Amniotic epithelial cell (primary cell): ENCODE measurements around the gene SPINK8.
A peak's percentile ranks its signal among the peaks of the same experiment; 100 is the strongest.
"Not testable (repeated sequence)": the region's sequence is repeated elsewhere in the genome, so short reads cannot be mapped to it uniquely, and the experiment has no call there.

Experiments used
- DNase-seq: peaks from one replicate; pipeline ENCODE4 v3.0.0-alpha.2; 2010; ENCODE audit warnings: low read depth

SPINK8 gene

DNA sequence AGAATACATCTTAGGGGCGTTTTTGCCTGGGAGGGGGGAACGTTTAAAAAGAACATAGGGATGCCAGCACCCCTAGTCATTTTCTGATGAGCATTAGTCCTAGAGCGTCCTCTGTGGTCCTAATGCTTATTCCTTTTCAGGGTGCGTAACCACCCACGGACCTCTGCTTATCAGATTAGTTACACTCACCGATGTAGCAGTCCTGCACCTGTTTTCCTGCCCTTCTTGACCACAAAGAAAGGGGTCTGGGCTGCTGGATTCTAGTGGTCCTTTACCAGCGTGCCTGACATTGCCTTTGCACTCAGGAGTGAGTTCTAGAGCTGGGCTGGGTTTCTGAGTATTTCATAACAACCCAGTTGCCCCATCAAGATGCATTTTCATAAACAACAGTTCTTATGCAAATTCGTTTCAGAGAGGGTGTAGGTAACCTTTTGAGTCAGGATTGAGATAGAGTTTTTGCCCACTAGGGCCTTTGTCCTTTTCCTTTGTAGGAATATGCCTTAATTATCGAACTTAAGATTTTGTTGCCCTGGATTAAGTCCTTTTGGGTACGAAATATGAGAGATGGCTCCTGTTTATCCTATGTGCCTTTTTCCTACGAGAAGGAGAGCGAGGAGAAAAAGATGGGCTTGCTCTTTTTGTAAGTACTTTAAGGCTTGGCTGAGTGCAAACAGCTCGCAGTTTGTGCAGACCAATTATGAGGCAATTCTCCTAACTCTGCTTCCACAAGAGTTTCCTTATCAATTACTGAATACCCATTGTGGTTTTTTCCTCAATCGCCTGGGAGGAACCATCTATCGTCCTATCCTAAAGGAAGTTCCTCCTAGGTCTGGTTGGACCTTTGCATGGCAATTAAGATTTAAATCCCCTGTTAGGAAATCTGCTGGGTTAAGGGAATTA, at the start of gene SPINK8:
Gene SPINK8, minus strand, starts transcription at position 316 of the 900 bp plus-strand sequence. CDS start 5,320 bp downstream, outside the sequence.
- DNase-seq: peak; percentile 1

DNA sequence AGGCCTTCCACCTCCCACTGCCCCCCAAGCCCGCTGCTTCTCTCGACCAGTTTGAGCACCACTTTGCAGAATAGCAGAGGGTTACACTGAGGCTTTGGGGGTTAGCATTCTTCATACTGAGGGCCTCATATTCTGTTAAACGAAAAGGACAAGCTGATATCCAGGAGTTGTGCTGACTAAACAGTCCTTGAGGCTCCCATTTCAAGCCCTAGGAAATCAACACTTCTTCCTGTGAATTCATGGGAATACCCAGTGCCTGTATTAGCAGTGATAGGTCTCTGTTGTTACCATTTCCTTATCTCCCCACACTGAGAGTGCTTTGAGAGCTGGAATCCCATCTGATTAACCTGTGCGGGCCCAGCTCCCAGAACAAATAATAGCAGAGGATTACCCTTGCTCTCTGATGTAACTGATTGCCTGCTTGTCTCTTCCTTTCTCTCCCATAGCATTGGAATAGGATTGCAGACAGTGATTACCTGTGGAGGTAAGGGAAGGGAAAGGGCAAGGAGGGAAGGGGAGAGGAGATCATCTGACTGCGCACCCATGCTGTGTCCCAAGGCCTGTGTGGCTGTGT, 39.5 kb upstream of the SPINK8 start:
- no peak for DNase-seq

DNA sequence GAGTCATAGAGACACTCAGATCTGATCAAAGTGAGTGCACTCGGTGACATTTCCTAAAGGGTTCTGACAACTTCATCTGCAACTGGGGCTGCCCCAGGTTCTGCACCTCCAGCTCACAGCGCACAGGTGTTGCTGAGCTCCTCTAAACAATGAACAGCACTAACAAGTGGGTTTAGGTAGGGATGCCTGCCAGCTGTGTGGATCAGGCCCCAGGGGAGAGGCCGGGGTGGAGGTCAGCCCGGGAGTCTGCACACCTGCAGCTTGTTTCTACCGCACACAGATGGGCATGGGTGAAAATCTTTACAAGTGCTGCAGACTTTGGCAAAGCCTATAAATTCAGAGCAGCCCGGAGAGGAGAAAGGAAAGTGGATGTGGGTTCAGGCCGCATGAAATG, 38.9 kb upstream of the SPINK8 start:
- DNase-seq: no peak

DNA sequence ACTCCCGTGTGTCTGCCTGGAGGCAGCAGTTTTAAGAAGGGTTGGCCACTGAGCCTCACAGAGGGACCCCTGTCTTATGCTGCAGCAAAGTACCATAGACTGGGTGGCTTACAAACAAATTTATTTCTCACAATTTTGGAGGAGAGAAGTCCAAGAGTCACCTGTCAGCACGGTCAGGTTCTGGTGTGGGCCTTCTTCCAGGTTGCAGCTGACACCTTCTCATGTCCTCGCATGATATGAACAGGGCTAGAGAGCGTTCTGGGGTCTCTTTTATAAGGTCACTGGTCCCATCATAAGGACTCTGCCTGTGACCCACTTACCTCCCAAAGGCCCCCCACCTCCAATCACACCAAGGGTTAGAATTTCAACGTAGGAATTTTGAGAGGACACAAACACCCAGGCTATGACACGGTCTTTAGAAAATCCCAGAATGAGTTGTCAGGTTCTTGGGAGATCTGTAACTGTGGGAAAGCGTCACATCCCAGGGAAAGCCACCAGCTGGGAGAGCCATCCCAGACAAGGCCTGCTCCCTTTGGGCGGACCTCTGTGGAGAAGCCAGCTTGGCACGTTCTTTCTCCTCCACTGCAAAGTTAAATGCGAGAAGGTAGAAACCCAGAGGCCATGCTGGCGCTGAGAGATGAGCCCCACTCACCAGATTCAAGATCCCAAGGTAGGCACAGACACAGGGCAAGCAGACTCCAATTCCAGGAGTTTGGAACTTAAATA, 38.4 kb upstream of the SPINK8 start, which contains the start of gene FBXW12:
Gene FBXW12, plus strand, starts transcription at position 569 of the 726 bp plus-strand sequence. CDS start 549 bp downstream, outside the sequence.
- DNase-seq: no peak

DNA sequence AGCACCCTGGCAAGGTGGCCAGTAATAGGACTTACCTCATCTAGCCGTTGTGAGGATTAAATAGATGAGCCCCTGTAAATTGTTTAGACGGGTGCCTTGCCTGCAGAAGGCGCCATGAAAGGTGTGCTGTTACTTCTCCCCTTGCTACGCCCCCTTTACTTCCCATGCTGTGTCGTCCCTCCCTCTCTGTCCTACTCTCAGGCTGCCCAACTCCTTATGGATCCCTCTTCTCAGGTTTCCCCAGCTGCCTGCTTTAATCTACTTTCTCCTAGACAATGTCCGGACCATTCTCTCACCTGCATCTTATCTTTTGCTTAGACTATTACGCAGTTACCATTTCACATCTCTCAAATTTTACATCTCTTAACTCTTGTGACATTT, 36.9 kb upstream of the SPINK8 start:
- no peak for DNase-seq

DNA sequence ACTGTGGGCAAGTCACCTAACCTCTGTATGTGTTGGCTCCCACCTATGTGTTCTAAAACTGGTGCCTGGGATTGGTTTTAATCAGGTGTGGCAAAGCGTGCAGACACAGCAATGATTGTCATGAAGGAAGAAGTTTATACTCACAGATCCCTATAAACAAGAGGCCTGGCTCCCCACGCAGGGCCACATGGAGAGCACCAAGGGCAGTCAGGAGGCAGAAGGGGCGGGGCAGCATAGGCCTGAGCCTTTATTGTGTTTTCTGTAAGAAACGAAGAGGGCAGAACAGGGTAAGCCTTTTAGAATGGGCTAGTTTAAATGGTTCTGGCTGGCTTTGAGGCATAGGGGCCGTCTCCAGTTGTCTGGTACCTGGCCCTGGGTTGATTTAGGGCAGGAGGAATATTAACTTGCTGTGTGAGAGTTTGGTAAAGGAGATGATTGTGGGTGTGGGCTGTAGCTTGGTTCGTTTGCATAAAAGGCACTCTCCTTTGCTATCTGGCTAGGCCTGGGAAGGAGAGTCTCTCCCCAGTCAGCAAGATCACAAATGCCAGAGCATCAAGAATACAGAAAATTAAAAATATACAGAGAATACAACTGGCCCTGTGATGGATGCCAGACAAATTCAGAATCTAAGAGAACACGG, 36.4 kb upstream of the SPINK8 start:
- no peak for DNase-seq

DNA sequence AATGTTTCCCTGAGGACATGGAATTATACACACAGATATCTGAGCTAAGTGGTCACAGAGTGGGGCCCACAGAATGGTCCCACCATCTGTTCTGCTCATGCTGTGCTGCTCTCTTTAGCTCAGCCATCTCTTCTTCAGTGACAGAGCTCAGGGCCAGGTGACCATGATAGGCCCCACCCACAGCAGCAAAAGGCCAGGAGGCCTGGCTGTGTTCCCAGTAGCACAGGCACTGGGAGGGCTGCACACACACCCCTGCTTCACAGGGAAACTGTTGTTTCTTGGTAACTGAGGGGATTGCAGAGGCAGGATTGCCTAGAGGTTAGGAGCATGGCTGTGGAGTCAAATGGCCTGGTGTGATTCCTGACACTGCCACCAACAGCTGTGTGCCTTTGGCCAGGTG, 33.7 kb upstream of the SPINK8 start:
- no peak for DNase-seq

DNA sequence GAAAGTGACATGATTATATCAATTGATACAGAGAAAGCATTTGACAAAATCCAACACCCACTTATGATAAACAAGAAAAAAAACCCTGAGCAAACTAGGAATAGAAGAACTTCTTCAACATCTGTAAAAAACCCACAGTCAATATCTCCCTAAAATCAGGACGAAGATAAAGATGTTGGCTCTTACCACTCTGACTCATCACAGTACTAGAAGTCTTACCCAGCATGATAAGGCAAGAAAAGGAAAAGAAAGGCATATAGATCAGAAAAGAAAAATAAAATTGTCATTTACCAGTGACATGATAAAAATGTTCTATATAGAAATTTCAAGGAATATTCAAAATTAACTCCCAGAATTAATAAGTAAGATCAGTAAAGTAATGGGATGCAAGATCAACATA, 31.4 kb upstream of the SPINK8 start:
- no peak for DNase-seq

DNA sequence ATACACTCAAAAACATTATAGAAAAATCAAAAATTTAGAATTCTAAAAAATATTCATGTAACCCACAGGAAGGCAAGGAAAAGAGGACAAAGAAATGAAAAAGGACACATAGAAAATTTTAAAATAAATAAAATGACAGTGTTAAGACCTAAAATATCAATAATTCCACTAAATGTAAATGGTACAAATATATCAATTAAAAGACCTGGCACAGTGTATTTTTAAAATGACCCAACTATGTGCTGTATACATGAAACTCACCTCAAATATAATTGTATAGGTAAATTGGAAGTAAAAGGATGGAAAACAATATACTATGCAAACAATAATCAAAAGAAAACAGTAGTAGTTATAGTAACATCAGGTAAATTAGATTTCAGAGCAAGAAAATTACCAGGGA, 28.5 kb upstream of the SPINK8 start:
- no peak for DNase-seq

DNA sequence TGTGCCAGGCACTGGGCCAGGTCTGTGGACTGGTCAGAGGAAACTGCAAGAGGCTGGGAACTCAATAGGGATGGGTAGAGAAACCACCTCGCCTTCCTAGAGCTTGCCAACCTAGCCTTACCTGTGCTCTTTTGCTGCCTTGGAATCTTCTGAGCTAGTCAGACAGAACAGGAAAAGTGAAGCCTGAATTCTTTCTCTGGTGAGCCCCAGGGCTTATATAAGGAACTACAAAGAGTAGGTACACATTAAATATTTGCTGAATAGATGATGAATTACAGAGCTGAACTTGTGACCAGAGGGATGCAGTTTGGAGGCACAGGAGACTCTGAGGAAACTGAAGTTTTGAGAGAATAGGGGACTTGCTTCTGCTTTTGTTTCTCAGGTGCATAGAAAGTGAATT, 23.0 kb upstream of the SPINK8 start:
- no peak for DNase-seq

DNA sequence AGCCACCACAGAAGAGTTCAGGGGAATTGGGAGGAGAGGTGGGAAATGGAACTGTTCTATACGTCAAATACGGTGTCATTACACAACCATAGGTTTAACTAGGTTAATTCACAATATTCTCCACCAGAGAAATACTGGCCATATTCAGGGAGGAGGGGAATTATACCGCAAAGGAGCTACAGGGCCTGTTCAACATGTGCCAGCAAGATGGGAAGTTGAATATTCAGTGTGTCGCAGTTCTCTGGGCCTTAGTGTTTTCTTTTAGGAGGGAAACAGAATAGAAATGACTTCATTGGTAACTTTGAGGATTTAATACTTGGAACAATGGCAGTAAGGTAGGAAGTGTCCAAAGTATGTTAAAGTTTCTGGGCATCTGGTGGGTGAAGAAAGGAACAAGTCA, 20.5 kb upstream of the SPINK8 start:
- no peak for DNase-seq

DNA sequence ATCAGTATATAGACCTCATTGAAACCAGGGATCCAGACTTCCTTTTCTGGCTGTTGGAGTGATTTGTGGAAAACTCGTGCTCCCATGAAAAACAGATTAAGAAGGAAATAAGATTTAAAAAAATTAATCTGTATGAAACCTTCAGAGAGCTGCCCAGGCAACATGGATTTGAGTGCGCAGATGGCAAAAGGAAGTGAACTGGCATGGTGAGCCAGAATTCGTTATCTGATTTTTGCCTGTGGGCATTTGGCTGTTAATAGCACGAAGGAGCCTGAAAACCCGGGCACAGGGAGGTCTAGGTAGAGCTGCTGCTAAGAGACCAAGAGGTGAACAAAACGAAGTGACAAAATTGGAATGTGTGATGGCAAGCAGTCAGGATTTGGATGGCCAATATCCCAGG, 19.1 kb upstream of the SPINK8 start:
- DNase-seq: no peak

DNA sequence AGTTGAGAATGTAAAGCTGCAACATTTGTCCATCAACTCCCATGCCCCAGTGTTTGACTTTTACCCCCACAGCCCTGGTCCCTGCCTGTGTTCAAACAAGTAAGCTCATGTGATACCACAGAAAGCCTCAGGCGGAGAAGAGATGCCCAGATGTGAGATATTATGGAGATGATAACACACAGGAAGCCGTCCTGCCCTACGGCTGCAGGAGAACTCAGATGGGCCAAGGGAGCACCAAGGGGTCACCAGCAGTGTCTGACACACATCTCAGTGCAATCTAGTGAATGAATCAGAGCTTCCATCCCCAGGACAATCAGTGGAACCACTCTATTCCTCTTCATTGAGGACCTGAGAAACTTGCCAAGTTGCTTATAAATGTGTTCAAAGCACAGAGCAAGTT, 14.0 kb upstream of the SPINK8 start:
- DNase-seq: no peak

DNA sequence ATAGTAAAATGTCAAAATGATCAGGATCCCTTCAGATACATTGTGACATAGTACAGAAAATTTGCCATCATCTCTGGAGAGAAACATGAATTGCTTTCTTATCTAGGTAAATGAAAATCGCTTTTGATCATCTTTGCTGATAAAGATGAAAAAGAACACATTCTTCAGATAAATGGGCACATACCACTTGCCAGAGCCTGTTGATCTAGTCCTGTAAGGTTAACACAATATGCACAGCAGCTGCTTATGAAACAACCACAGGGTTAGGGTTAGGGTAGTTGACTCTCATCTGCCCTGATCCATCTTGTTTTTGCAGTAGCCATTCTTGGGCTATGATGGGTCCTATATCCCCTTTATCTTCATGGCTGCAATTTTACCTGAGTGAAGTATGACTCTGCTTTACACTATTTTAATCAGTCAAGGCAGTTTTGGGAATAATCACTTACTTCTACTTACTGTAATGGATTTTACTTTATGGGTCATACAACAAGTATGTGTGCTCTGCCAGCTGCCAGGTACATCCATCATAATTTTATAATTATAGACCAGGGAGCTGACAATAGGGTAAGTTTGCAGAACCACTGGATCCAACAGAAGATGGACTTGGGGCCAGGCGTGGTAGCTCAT, 12.6 kb upstream of the SPINK8 start:
- DNase-seq: no peak

DNA sequence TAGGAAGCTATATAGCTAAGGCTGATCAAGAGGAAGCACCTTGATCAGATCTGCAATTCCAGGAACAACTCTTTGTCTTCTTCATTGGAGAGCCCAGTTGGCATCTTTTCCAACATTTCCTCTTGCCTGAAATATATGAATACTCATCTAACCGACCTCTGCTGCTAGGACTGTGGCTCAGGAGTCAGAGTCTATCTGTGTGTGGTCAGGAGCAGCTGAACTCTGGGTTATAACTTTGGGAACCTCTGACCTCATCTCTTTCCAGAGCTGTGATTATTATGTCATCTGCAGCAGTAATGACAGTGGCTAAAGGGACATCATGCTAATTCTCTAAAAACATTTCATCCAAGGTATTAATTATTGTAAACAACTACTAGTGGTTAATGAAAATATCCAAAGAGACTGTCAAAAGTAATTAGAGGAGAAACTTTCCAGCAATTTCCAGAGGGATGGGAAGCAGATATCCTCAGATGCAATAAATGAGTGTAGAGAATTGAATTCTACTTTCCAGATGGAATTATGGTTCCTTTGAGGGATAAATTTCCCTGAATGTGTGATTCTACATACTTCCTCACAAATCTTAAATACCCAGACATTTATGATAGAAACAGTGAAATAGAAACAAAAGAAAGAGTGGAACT, 11.5 kb upstream of the SPINK8 start:
- no peak for DNase-seq

DNA sequence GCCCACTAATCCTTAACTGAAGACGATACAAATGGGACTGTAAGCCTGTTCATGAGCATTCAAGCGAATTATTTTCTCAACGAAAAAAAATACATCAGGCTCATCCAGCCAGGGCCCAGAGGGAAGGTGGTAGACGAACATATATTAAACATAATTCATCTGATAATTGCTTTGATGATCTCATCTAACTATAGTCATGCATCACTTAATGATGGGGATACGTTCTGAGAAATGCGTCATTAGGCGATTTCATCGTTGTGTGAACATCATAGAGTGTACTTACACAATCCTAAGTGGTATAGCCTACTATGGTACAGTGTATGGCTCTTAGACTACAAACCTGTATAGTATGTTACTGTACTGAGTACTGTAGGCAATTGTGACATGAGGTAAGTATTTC, 10.0 kb upstream of the SPINK8 start:
- no peak for DNase-seq

DNA sequence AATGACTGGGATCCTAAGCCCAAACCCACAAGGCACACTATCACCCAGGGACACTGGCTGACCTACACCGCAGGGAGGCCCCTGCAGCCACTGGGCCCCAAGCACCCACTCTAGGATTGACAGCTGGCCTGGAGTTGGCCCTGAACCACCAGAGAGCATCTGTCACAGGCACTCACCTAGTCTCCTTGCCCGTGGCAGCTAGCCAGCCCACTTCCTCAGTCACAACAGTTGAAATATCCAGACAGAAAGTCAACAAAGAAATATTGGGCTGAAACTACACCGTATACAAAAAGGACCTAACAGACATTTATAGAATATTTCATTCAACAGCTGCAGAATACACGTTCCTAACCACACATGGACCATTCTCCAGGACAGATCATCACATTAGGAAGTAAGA, 5.2 kb upstream of the SPINK8 start:
- no peak for DNase-seq

DNA sequence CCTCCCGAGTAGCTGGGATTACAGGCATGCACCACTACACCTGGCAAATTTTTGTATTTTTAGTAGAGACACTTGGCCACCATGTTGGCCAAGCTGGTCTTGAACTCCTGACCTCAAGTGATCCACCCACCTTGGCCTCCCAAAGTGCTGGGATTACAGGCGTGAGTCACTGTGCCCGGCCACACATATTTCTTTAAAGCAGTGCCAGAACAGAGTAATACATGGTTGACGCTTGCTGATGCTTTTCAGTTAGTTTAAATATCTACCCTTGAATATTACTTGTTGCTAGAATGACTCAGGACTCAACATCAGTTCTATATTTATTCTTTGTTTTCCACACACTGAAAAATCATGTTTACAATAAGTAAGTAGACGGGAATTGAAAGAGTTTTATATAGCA, 4.1 kb upstream of the SPINK8 start:
- peak; percentile 26 for DNase-seq

DNA sequence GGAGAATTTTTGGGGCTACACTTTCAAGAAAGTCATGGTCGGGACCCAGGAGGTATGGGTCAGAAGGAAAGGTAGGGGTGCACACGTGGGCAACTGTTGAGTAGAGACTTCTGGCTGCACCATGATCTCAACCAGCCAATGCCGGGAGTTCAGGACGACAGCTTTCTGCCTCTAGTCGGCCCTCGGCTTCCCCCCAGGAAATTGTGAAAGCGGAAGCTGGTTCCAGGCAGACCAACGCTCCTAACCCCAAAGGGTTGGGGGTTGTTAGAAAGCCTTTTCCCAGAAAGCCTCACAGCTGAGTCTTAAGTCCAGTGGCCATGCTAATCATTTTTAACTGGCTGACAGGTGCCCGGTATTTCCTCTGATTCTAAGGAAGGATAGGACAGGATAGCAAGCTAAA, 1.8 kb upstream of the SPINK8 start:
- DNase-seq: not testable (repeated sequence)

DNA sequence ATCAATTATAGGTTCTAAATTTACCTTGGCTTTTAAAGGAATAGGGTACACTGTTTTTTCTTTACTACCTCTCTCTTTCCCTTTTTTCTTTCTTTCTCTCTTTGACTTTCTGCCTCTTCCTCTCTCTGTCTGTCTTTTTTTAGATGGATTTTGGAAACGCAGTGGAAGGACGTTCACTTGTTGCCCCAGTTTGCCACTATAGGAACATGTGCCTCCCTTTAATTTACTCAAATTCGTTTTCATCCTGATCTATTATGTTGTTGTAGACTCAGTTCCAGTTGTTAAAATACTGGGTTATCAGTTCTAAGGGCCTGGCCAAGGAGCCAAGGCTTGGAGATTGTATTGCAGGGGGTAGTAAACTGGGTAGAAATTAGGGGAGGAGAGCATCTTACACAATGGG, 1.1 kb upstream of the SPINK8 start:
- no peak for DNase-seq

DNA sequence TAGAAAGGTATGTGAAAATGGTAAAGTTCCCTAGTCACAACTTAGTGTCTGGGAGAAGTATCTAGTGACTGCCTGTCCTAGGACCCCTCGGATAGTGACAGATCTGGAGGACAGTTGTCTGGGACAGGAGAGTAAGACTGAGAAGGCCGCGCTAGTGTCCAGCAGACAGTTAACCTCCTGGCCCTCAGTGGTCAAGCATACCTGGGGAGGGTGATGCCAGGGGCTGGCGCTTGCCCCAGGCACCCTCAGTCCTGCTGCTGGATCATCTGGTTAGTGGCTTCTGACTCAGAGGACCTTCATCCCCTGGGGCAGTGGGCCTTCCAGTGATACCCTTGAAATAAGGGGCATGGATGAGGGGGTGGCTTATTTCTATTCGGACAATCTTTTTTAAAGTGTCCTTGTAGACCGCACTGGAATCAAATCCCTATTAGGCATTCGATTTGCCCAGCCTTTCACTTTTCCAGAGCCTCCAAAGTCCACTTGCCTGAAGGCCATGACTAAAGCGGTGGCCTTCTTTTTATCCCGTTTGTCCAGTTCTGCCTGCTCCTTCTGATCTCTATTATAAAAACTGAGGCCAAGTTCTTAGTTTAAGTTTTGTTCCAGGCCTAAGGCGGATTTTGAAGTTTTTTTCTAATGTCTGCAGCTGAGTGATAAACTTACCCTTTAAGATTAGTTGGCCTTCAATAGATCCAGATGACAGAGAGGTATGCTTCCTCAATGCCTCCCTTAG, 1.6 kb downstream of the SPINK8 start:
- not testable (repeated sequence) for DNase-seq
